ENCODE results near the gene FBXO47. TPM values are rescaled to one million over a fixed set of nuclear protein-coding genes. Genes with fewer than 3 reads are reported as not detected.

The FBXO47 gene
- under 1 TPM in 1 of 4 donors, not detected in 3; 0.26 TPM for total RNA-seq

GRCh38 chr17:38967290-38967738, at the start of gene FBXO47:
TSS of gene FBXO47 (minus strand) at chr17:38967403. CDS start at chr17:38963025, 4,378 bp downstream.
- no peak for TF ChIP-seq POLR2A (IDR thresholded peaks at IDR 0.05; ENCODE audit: low read depth)
- TF ChIP-seq CTCF (IDR thresholded peaks at IDR 0.05): peak in 1 of 3 experiments; percentile 37
- peak; percentile 79 to 81 for TF ChIP-seq POLR2AphosphoS5 (IDR thresholded peaks at IDR 0.05)
- intact Hi-C loops (cut with DNase I): no loop called here
- H3K27ac ChIP-seq (replicated peaks in 1 of 4): peak within 1 kb of the TSS; percentile 50 to 77 (median 74)
- no peaks in the 10 kb centered on the region for H3K36me3 ChIP-seq
- 22% methylated on average over 20 of the region's 21 CpGs for WGBS
- no peaks in the 10 kb centered on the region for H3K27me3 ChIP-seq
- H3K4me1 ChIP-seq: peaks cover 0 to 13% (median 7%) of the 10 kb centered on the region in 4 donors
- no peaks in the 10 kb centered on the region for H3K9me3 ChIP-seq
- H3K4me3 ChIP-seq: peak within 1 kb of the TSS; percentile 34 to 46 (median 44)
- DNase-seq (ENCODE audit: extremely low spot score): peak; percentile 97

- 78% methylated on average over 9 of the region's 9 CpGs for WGBS
- Histone ChIP-seq H3K27me3 (no peaks in the 10 kb centered on the region), H3K4me1 (peaks cover 0 to 18% (median 14%) of the 10 kb centered on the region in 4 donors), H3K4me3 (no peak overlapping the region), H3K9me3 (no peaks in the 10 kb centered on the region), H3K36me3 (no peaks in the 10 kb centered on the region), H3K27ac (replicated peaks in 1 of 4) (no peak overlapping the region)
- TF ChIP-seq EP300 (IDR thresholded peaks at IDR 0.05): no peak
- TF ChIP-seq CTCF (IDR thresholded peaks at IDR 0.05): no peak
- no peak for TF ChIP-seq POLR2AphosphoS5 (IDR thresholded peaks at IDR 0.05)
- no peak for TF ChIP-seq POLR2A (IDR thresholded peaks at IDR 0.05; ENCODE audit: low read depth)
- DNase-seq (ENCODE audit: extremely low spot score): no peak
- intact Hi-C loops (cut with DNase I): no loop called here
Measured at GRCh38 chr17:39016193-39017153, 49.3 kb upstream of the FBXO47 start.

GRCh38 chr17:39015546-39015935, 48.3 kb upstream of the FBXO47 start:
- H3K4me3 ChIP-seq: no peak overlapping the region
- TF ChIP-seq EP300 (IDR thresholded peaks at IDR 0.05) (no peak), POLR2AphosphoS5 (IDR thresholded peaks at IDR 0.05) (no peak), CTCF (IDR thresholded peaks at IDR 0.05) (no peak), POLR2A (IDR thresholded peaks at IDR 0.05; ENCODE audit: low read depth) (no peak)
- intact Hi-C loops (cut with DNase I): no loop called here
- no peaks in the 10 kb centered on the region for H3K27me3 ChIP-seq
- 87% methylated on average over 9 of the region's 11 CpGs for WGBS
- no peak overlapping the region for H3K27ac ChIP-seq (replicated peaks in 1 of 4)
- peaks cover 0 to 18% (median 14%) of the 10 kb centered on the region in 4 donors for H3K4me1 ChIP-seq
- no peak for DNase-seq (ENCODE audit: extremely low spot score)
- no peaks in the 10 kb centered on the region for H3K9me3 ChIP-seq
- no peaks in the 10 kb centered on the region for H3K36me3 ChIP-seq

GRCh38 chr17:39014795-39015545, 47.8 kb upstream of the FBXO47 start:
- Histone ChIP-seq H3K4me3 (no peak overlapping the region), H3K4me1 (peaks cover 0 to 18% (median 14%) of the 10 kb centered on the region in 4 donors)

More at GRCh38 chr17:39014795-39015545, 47.8 kb upstream of the FBXO47 start:
- intact Hi-C loops (cut with DNase I): no loop called here
- no peaks in the 10 kb centered on the region for H3K27me3 ChIP-seq
- no peak for DNase-seq (ENCODE audit: extremely low spot score)
- no peak for TF ChIP-seq CTCF (IDR thresholded peaks at IDR 0.05)
- no peak for TF ChIP-seq POLR2AphosphoS5 (IDR thresholded peaks at IDR 0.05)
- TF ChIP-seq POLR2A (IDR thresholded peaks at IDR 0.05; ENCODE audit: low read depth): no peak
- no peak for TF ChIP-seq EP300 (IDR thresholded peaks at IDR 0.05)
- peak overlapping the region in 2 of 4 donors; percentile 0 to 28 for H3K27ac ChIP-seq (replicated peaks in 1 of 4)
- H3K36me3 ChIP-seq: no peaks in the 10 kb centered on the region
- H3K9me3 ChIP-seq: no peaks in the 10 kb centered on the region
- 87% methylated on average over 13 of the region's 13 CpGs for WGBS

Data from esophagus muscularis mucosa (tissue), 4 donors.